ENCODE measurements around the gene ZNF789. TPM values are rescaled to one million over a fixed set of nuclear protein-coding genes. Genes with fewer than 3 reads are reported as not detected.

ZNF789 gene
- total and polyA plus RNA-seq, 2 of the 13 experiments (the other 11 are each of a cell fraction or from before 2014, with no cell fraction given), result 19.8 to 25.1 TPM

- TF ChIP-seq POLR2AphosphoS5 (IDR thresholded peaks at IDR 0.05; ENCODE audit: low read depth, low read length) (peak; percentile 91), NFATC3 (CRISPR knock-in tag; IDR thresholded peaks at IDR 0.05) (no peak), POLR2AphosphoS2 (IDR thresholded peaks at IDR 0.05; ENCODE audit: low read depth, low read length) (no peak), CC2D1A (CRISPR knock-in tag; IDR thresholded peaks at IDR 0.05) (no peak), ZNF598 (CRISPR knock-in tag; IDR thresholded peaks at IDR 0.05; ENCODE audit: borderline replicate concordance) (peak; percentile 64; the same call in 1 of the 2 replicates), TOPORS (CRISPR knock-in tag; IDR thresholded peaks at IDR 0.05) (0 out of 2 replicates have a peak, but pooled peaks have one; percentile 48), MIER3 (CRISPR knock-in tag; IDR thresholded peaks at IDR 0.05; ENCODE audit: borderline replicate concordance) (peak; percentile 69; the same call in 1 of the 2 replicates), ZNF790 (CRISPR knock-in tag; IDR thresholded peaks at IDR 0.05; ENCODE audit: borderline replicate concordance) (no peak), POLR2G (IDR thresholded peaks at IDR 0.05; ENCODE audit: low read depth, low read length) (peak; percentile 91), ZFX (CRISPR knock-in tag; IDR thresholded peaks at IDR 0.05; ENCODE audit: low read depth) (peak; percentile 93)
- TF ChIP-seq, protein P1, sequence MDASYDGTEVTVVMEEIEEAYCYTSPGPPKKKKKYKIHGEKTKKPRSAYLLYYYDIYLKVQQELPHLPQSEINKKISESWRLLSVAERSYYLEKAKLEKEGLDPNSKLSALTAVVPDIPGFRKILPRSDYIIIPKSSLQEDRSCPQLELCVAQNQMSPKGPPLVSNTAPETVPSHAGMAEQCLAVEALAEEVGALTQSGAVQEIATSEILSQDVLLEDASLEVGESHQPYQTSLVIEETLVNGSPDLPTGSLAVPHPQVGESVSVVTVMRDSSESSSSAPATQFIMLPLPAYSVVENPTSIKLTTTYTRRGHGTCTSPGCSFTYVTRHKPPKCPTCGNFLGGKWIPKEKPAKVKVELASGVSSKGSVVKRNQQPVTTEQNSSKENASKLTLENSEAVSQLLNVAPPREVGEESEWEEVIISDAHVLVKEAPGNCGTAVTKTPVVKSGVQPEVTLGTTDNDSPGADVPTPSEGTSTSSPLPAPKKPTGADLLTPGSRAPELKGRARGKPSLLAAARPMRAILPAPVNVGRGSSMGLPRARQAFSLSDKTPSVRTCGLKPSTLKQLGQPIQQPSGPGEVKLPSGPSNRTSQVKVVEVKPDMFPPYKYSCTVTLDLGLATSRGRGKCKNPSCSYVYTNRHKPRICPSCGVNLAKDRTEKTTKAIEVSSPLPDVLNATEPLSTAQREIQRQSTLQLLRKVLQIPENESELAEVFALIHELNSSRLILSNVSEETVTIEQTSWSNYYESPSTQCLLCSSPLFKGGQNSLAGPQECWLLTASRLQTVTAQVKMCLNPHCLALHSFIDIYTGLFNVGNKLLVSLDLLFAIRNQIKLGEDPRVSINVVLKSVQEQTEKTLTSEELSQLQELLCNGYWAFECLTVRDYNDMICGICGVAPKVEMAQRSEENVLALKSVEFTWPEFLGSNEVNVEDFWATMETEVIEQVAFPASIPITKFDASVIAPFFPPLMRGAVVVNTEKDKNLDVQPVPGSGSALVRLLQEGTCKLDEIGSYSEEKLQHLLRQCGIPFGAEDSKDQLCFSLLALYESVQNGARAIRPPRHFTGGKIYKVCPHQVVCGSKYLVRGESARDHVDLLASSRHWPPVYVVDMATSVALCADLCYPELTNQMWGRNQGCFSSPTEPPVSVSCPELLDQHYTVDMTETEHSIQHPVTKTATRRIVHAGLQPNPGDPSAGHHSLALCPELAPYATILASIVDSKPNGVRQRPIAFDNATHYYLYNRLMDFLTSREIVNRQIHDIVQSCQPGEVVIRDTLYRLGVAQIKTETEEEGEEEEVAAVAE (CRISPR knock-in tag; IDR thresholded peaks at IDR 0.05; ENCODE audit: borderline replicate concordance), result peak; percentile 96
- TF ChIP-seq, protein P2, sequence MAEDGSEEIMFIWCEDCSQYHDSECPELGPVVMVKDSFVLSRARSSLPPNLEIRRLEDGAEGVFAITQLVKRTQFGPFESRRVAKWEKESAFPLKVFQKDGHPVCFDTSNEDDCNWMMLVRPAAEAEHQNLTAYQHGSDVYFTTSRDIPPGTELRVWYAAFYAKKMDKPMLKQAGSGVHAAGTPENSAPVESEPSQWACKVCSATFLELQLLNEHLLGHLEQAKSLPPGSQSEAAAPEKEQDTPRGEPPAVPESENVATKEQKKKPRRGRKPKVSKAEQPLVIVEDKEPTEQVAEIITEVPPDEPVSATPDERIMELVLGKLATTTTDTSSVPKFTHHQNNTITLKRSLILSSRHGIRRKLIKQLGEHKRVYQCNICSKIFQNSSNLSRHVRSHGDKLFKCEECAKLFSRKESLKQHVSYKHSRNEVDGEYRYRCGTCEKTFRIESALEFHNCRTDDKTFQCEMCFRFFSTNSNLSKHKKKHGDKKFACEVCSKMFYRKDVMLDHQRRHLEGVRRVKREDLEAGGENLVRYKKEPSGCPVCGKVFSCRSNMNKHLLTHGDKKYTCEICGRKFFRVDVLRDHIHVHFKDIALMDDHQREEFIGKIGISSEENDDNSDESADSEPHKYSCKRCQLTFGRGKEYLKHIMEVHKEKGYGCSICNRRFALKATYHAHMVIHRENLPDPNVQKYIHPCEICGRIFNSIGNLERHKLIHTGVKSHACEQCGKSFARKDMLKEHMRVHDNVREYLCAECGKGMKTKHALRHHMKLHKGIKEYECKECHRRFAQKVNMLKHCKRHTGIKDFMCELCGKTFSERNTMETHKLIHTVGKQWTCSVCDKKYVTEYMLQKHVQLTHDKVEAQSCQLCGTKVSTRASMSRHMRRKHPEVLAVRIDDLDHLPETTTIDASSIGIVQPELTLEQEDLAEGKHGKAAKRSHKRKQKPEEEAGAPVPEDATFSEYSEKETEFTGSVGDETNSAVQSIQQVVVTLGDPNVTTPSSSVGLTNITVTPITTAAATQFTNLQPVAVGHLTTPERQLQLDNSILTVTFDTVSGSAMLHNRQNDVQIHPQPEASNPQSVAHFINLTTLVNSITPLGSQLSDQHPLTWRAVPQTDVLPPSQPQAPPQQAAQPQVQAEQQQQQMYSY (CRISPR knock-in tag; IDR thresholded peaks at IDR 0.05), result no peak
- TF ChIP-seq, protein P3, sequence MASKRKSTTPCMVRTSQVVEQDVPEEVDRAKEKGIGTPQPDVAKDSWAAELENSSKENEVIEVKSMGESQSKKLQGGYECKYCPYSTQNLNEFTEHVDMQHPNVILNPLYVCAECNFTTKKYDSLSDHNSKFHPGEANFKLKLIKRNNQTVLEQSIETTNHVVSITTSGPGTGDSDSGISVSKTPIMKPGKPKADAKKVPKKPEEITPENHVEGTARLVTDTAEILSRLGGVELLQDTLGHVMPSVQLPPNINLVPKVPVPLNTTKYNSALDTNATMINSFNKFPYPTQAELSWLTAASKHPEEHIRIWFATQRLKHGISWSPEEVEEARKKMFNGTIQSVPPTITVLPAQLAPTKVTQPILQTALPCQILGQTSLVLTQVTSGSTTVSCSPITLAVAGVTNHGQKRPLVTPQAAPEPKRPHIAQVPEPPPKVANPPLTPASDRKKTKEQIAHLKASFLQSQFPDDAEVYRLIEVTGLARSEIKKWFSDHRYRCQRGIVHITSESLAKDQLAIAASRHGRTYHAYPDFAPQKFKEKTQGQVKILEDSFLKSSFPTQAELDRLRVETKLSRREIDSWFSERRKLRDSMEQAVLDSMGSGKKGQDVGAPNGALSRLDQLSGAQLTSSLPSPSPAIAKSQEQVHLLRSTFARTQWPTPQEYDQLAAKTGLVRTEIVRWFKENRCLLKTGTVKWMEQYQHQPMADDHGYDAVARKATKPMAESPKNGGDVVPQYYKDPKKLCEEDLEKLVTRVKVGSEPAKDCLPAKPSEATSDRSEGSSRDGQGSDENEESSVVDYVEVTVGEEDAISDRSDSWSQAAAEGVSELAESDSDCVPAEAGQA (IDR thresholded peaks at IDR 0.05; ENCODE audit: low read depth), result peak; percentile 97
- TF ChIP-seq, protein P3 (CRISPR knock-in tag; IDR thresholded peaks at IDR 0.05; ENCODE audit: borderline replicate concordance), result no peak
These were observed 27.3 kb downstream of the ZNF789 start, which contains the start of gene ZNF394 (continued) for GRCh38 chr7:99499721-99500636.

Measured in HepG2 (cell line).